ENCODE results near the gene ZNF599. TPM values are rescaled to one million over a fixed set of nuclear protein-coding genes. Genes with fewer than 3 reads are reported as not detected.
"Not testable (repeated sequence)": the region's sequence is repeated elsewhere in the genome, so short reads cannot be mapped to it uniquely, and the experiment has no call there.

The ZNF599 gene
- total and polyA plus RNA-seq, 12 donors, result 3.3 to 14.3 (median 7.5) TPM

DNA sequence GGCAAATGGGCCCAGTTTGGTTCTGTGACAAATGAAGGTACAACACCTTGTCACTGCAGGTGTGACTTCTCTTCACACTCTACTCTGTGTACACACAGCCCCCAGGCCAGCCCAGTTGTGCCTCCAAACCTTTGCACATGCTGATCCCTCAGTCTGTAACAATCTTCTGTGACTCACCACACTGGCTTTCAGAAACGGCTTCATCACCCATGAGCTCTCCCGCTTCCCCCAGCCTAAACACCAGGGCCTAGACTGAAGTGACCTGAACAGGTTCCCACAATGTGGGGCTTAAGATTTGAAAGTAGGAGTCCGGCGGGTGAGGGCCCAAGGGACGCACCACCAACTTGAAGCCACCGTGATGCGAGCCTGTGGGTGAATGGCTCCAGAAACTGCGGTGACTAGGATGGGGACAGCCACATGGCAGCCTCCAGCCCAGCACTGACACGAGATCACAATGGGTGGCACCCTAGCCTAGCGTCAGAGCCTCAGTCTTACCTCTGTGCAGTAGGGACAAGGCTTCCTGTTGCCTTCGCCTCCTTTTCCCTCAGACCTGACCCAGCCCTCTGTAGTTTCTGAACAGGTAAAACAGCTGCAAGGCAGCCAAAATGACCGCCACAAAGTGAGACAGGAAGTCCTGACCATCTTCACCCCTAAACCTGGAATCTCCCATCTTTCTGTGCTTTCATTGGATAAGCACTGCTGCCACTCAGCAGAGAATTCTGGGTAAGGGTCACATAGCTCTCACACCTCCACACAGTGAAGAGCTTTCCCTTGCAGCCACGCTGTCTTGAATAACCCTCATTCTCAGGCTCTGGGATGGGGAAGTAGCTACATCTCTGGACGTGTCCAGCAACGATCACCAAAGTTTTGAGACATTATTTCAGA, 34.2 kb upstream of the ZNF599 start:
- no peak for DNase-seq
- TF ChIP-seq, protein P1, sequence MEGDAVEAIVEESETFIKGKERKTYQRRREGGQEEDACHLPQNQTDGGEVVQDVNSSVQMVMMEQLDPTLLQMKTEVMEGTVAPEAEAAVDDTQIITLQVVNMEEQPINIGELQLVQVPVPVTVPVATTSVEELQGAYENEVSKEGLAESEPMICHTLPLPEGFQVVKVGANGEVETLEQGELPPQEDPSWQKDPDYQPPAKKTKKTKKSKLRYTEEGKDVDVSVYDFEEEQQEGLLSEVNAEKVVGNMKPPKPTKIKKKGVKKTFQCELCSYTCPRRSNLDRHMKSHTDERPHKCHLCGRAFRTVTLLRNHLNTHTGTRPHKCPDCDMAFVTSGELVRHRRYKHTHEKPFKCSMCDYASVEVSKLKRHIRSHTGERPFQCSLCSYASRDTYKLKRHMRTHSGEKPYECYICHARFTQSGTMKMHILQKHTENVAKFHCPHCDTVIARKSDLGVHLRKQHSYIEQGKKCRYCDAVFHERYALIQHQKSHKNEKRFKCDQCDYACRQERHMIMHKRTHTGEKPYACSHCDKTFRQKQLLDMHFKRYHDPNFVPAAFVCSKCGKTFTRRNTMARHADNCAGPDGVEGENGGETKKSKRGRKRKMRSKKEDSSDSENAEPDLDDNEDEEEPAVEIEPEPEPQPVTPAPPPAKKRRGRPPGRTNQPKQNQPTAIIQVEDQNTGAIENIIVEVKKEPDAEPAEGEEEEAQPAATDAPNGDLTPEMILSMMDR (IDR thresholded peaks at IDR 0.05), result no peak
- TF ChIP-seq POLR2A (IDR thresholded peaks at IDR 0.05), result no peak
- Histone ChIP-seq H3K27ac (no peak overlapping the region), H3K4me1 (replicated peaks in 1 of 2) (no peaks in the 10 kb centered on the region), H3K4me3 (no peak overlapping the region), H3K27me3 (no peaks in the 10 kb centered on the region), H3K36me3 (replicated peaks in 1 of 2) (no peaks in the 10 kb centered on the region), H3K9me3 (replicated peaks in 1 of 3) (no peaks in the 10 kb centered on the region)
- intact Hi-C loops (cut with DNase I), result no loop called here
- WGBS, 4 donors, result 86 to 92% (median 86%) methylated on average over 13 to 15 of the region's 15 CpGs

DNA sequence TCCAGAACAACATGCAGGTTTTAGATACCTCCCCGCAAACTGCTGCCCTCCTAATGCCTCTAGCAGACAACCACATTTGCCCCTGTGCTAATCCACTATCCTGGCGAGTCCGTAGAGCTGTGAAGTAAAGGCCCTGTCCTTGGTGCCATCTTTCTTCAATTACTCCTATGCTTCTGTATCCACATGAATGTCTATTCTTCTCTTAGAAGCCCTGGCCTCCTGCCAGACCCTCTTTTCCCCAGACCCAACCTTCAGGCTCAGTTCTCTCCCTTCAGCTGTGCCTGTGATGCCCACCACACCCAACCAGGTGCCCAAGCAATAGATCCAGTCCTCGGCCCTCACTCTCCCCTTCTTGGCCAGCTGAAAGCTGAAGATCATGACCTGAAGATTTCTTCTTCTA, 31.1 kb upstream of the ZNF599 start:
- DNase-seq, result no peak
- TF ChIP-seq, protein P1 (IDR thresholded peaks at IDR 0.05), result no peak
- no peak for TF ChIP-seq POLR2A (IDR thresholded peaks at IDR 0.05)

DNA sequence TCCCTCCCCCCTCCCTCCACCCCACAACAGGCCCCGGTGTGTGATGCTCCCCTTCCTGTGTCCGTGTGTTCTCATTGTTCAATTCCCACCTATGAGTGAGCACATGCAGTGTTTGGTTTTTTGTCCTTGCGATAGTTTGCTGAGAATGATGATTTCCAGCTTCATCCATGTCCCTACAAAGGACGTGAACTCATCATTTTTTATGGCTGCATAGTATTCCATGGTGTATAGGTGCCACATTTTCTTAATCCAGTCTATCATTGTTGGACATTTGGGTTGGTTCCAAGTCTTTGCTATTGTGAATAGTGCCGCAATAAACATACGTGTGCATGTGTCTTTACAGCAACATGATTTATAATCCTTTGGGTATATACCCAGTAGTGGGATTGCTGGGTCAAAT, 23.9 kb upstream of the ZNF599 start:
- H3K9me3 ChIP-seq (replicated peaks in 1 of 3); H3K27me3 ChIP-seq; H3K4me1 ChIP-seq (replicated peaks in 1 of 2); H3K27ac ChIP-seq; H3K4me3 ChIP-seq; DNase-seq; intact Hi-C loops (cut with DNase I); H3K36me3 ChIP-seq (replicated peaks in 1 of 2): not testable (repeated sequence)
- 74 to 88% (median 78%) methylated on average over 4 to 6 of the region's 6 CpGs for WGBS, 4 donors

More for the DNA sequence above, 31.1 kb upstream of the ZNF599 start:
- no peaks in the 10 kb centered on the region for H3K9me3 ChIP-seq (replicated peaks in 1 of 3)
- 79 to 86% (median 81%) methylated on average over 4 of the region's 4 CpGs for WGBS, 4 donors
- no peak overlapping the region for H3K27ac ChIP-seq
- no peaks in the 10 kb centered on the region for H3K36me3 ChIP-seq (replicated peaks in 1 of 2)
- no peaks in the 10 kb centered on the region for H3K27me3 ChIP-seq
- no peaks in the 10 kb centered on the region for H3K4me1 ChIP-seq (replicated peaks in 1 of 2)
- no peak overlapping the region for H3K4me3 ChIP-seq
- intact Hi-C loops (cut with DNase I), result no loop called here

DNA sequence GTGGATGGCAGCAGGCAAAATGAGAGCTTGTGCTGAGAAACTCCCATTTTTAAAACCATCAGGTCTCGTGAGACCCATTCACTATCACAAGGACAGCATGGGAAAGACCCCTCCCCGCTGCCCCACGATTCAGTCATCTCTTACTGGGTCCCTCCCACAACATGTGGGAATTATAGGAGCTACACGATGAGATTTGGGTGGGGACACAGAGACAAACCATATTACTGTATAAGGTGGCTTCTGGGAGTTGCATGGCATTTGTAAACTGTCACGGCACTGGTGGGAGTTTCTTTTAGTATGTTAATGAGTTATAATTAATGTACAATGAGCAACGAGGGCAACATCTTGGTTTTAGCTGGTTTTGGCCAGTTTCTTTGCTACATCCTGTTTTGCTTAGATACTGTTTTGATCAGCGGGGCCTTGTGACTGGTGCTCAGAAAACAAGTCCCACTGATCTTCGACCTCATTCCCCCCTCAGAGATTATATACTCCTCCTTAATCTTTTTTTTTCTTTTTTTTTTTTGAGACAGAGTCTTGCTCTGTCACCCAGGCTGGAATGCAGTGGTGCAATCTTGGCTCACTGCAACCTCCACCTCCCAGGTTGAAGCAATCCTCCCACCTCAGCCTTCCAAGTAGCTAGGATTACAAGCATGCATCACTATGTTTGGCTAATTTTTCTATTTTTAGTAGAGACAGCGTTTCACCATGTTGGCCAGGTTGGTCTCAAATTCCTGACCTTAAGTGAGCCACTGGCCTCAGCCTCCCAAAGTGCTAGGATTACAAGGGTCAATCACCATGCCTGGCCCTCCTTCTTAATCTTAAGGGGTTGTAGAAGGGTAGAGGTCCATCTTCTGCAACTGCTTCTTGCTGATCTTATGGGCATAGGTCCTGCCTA, 21.3 kb upstream of the ZNF599 start:
- 72 to 76% (median 73%) methylated on average over 9 of the region's 9 CpGs for WGBS, 4 donors
- no peaks in the 10 kb centered on the region for H3K4me1 ChIP-seq (replicated peaks in 1 of 2)
- DNase-seq, result no peak
- no peaks in the 10 kb centered on the region for H3K36me3 ChIP-seq (replicated peaks in 1 of 2)
- H3K27ac ChIP-seq, result no peak overlapping the region
- no peak overlapping the region for H3K4me3 ChIP-seq
- intact Hi-C loops (cut with DNase I), result no loop called here
- H3K27me3 ChIP-seq, result no peaks in the 10 kb centered on the region
- TF ChIP-seq, protein P1 (IDR thresholded peaks at IDR 0.05), result no peak
- no peak for TF ChIP-seq POLR2A (IDR thresholded peaks at IDR 0.05)
- H3K9me3 ChIP-seq (replicated peaks in 1 of 3), result no peaks in the 10 kb centered on the region
